GM21723 (cell line): Measurements from ENCODE around the gene CDH13.

Experiments used
- ATAC-seq: cut with Tn5 transposase; IDR thresholded peaks from one replicate; pipeline ENCODE4 v1.9.1; 2021; ENCODE audit warnings: mild to moderate bottlenecking, moderate library complexity; ENCODE audit not compliant: unreplicated experiment

The CDH13 gene

DNA sequence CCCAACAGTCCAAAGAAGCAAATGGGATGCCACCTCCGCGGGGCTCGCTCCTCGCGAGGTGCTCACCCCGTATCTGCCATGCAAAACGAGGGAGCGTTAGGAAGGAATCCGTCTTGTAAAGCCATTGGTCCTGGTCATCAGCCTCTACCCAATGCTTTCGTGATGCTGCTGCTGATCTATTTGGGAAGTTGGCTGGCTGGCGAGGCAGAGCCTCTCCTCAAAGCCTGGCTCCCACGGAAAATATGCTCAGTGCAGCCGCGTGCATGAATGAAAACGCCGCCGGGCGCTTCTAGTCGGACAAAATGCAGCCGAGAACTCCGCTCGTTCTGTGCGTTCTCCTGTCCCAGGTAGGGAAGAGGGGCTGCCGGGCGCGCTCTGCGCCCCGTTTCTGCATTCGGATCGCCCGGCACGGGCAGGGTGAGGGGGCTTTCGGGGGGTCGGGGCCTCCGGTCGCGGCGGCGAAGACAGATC lies at the start of gene CDH13:
CDH13 (plus strand) TSS at position 179 of the 471 bp plus-strand sequence.
- no peak for ATAC-seq

DNA sequence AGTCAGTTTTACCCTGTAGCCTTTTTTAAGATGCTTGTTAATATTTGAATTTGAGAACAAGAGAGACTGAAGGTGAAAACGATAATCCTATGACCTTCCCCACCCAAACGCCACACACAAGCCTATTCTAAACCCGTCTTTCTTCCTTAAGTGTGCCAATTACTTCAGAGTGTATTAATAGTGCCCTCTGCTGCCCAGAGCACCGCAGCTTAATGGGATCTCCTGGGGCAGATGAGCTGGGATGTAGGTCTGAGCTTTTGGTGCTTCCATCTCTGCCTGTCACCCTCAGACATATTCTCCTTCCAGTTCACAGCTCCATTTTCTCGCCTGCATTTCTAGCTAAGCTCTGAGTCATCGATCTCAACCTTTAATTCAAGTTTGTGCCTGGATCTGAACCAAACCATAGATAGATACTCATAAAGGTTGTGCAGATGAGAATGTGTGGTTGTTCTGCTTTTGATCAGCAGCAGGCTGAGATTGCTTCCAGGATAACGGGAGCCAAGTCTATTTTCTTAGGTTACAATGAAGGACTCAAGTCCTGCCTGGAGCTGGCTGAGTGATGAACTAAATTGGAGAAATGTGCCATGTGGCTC lies 46.4 kb upstream of the CDH13 start:
- ATAC-seq = no peak

- no peak for ATAC-seq
Observed at GRCh38 chr16:82582975-82583374, 43.8 kb upstream of the CDH13 start.

DNA sequence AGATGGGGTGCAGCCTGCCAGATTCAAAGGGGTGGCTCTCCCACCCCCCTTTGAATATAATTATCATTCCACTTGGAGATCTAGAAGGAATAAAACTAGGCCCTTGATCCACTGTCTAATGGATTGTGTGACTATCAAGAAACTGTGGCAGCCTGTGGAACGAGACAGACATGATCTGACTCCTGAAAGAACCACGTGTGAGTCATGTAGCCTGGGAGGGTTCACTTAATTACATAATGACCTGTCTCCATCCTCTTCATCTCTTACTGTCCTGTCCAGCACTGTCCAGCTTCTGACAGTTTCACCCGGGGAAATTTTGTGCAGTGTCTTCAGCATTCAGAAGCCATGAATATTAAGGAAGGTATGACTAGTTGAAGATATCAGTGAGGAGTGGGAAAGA lies 43.3 kb upstream of the CDH13 start:
- ATAC-seq = no peak

- ATAC-seq = no peak
Observed at GRCh38 chr16:82584553-82585152, 42.1 kb upstream of the CDH13 start.

DNA sequence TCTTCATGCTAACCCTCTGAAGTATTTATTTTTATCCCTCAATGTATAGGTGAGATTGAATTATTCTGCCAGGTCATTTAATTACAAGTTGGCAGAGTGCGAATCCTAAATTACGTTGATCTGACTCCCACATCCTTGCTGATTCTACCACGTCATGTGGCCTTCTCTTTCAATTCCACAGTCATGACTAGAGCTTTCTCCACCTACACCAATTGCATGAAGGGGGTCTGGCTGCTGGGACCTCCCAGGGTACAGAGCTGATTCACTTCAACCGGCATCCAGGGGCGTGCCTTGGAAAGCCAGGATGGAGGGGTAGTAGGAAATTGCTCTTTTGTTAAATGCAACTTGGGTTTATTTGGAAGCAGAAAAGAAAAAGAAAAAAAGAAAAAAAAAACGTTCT lies 41.1 kb upstream of the CDH13 start:
- no peak for ATAC-seq

GRCh38 chr16:82586130-82586529 lies 40.6 kb upstream of the CDH13 start:
- ATAC-seq = no peak

GRCh38 chr16:82587289-82587688 lies 39.5 kb upstream of the CDH13 start:
- ATAC-seq = no peak

DNA sequence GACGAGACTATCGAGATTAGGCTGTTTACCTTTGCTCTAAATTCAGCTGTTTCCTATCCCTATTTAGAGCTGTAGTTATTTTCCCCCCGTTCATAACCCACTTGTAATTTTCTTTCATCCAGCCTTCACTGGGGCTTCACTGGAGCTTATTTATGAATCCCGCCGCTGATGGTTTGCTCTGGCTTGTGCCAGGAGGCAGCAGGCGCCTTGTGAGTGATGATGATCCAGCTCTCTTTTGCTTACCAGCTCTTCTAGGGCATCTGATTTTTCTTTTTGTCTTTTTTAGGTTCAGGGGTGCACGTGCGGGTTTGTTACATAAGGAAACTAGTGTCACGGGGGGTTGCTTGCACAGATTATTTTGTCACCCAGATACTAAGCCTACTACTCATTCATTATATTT lies 37.4 kb upstream of the CDH13 start:
- no peak for ATAC-seq

GRCh38 chr16:82594114-82594513 lies 32.7 kb upstream of the CDH13 start:
- no peak for ATAC-seq

GRCh38 chr16:82598771-82599170 lies 28.0 kb upstream of the CDH13 start:
- no peak for ATAC-seq

DNA sequence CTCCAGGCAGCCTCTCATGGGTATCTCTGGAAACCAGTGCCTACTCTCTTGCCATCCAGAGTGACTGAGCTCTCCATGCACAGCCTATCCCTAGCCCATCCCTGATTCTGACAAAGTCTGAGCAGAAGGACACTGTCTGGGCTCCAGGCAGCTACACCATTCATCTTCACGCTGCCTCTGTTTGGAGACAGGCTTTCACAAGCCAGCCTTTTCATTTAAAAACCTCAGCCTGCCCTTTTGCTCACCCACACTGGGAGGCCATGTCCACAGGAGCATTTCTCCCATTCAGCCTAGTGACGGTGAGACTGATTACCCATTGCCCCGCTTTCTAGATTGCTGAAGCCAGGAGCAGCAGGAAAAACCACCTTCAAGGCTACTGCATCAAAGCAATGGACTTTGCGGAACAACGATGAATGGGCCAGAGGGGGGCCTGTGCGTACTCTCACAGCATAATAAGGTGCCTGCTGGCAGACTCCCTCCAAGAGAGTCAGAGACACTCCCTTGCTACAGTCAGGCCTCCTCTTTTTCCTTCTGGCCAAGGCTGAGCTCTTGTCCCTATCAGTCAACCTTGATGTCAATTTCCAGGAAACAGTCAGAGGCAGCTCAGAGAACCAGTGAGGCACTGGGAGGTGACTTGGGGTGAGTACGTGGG lies 24.7 kb upstream of the CDH13 start:
- no peak for ATAC-seq

GRCh38 chr16:82603784-82604411 lies 22.9 kb upstream of the CDH13 start:
- no peak for ATAC-seq

DNA sequence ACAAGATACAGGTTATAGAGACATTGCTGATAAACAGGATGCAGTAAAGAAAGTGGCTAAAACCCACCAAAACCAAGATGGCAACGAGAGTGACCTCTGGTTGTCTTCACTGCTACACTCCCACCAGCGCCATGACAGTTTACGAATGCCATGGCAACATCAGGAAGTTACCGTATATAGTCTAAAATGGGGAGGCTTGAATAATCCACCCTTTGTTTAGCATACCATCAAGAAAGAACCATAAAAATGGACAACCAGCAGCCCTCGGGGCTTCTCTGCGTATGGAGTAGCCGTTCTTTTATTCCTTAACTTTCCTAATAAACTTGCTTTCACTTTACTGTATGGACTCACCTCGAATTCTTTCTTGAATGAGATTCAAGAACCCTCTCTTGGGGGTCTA lies 21.7 kb upstream of the CDH13 start:
- ATAC-seq = no peak

DNA sequence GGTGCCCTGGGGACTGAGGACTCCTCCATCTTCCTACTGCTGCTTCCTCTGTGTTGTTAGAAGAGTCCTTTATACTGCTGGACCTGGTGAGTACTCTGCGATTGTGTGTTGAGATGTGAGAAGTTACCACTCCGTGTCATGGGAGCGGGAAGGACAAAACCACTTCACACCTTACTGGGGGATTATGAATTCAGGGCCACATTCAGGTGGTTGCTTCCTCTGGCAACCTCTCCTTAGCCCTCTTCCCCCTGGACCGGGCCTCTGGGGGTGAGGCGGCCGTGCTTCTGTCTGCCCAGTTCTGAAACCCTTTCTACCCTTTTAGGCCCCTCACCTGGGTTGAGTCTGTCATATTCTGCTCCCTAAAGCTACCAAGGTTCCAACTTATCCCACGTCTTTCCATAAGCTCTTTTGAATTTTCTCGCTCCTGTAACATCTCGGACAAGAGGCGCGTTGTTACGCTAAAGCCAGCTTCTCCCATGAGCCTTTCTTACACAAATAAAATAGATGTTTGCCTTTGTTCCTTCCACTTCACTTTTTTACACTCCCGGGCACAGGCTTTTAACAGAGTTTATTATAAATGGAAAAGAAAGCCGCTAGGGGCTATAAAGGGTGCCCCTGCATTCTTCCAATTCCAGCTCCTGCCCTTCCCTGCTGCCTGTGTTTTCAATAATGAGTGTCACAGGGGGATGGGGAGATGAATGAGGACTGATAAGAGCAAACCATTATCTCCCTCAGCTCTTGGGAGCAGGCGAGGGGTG lies 20.7 kb upstream of the CDH13 start:
- no peak for ATAC-seq

GRCh38 chr16:82609140-82609539 lies 17.6 kb upstream of the CDH13 start:
- ATAC-seq = no peak

- ATAC-seq = no peak
Observed at GRCh38 chr16:82612263-82612662, 14.5 kb upstream of the CDH13 start.

DNA sequence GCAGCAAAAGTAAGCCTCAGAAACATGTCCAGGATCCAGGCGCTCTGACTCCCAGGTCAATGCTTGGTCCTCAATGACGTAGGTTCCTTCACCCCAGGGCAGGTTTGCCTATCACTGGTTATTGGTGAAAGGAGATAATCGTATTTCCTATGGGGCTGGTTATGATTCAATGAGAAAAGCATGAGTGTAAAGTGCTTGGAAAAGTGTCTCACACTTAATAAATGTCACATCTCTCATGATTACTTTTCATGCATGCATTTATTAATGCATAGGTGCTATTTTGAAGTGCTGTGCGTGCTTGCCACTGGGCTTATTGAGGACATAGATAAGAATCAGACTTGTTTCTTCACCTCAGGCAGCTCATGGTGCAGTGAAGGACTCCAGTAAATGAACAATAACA lies 10.4 kb upstream of the CDH13 start:
- ATAC-seq = no peak

GRCh38 chr16:82621781-82622180 lies 5.0 kb upstream of the CDH13 start:
- no peak for ATAC-seq

GRCh38 chr16:82623241-82623640 lies 3.5 kb upstream of the CDH13 start:
- ATAC-seq = no peak
